SK-N-SH treated with all-trans-retinoic acid at 6 μM for 48 hours (cell line): ENCODE results near the gene ARMH4.

Experiments used
- ATAC-seq: fragments of 200-7000 bp; cut with Tn5 transposase; 3 replicates; pipeline ENCODE4 v1.9.1; 2020; ENCODE audit warnings: mild to moderate bottlenecking, moderate library complexity
- ARNTL ChIP-seq: fragments of 450-650 bp; formaldehyde crosslinking; IDR thresholded peaks from 2 replicates; pipeline ENCODE4 v1.5.0; 2020; ENCODE audit warnings: low read depth, mild to moderate bottlenecking, moderate library complexity, borderline replicate concordance
- CSDC2 ChIP-seq: fragments of 250-450 bp; sonication (Bioruptor Pico); IDR thresholded peaks from 2 replicates; pipeline ENCODE4 v1.5.0; 2020; ENCODE audit warnings: mild to moderate bottlenecking, moderate library complexity
- ESRRG ChIP-seq: fragments of 250-450 bp; sonication (Bioruptor Pico); IDR thresholded peaks from 2 replicates; pipeline ENCODE4 v1.6.1; 2021; ENCODE audit warnings: mild to moderate bottlenecking
- GLIS3 ChIP-seq: fragments of 250-450 bp; sonication (Bioruptor Pico); IDR thresholded peaks from 2 replicates; pipeline ENCODE4 v1.5.0; 2020; ENCODE audit warnings: mild to moderate bottlenecking, moderate library complexity
- ISL1 ChIP-seq: fragments of 250-450 bp; sonication (Bioruptor Pico); IDR thresholded peaks from 2 replicates; pipeline ENCODE4 v2.1.2; 2022; ENCODE audit warnings: mild to moderate bottlenecking, moderate library complexity
- OSR1 ChIP-seq: fragments of 250-450 bp; sonication (Bioruptor Pico); IDR thresholded peaks from 2 replicates; pipeline ENCODE4 v1.8.0; 2022; ENCODE audit warnings: moderate library complexity, mild to moderate bottlenecking, inconsistent platforms
- PPARA ChIP-seq: fragments of 250-450 bp; sonication (Bioruptor Pico); IDR thresholded peaks from 2 replicates; pipeline ENCODE4 v1.5.0; 2020; ENCODE audit warnings: mild to moderate bottlenecking, borderline replicate concordance
- RARB ChIP-seq: fragments of 250-450 bp; sonication (Bioruptor Pico); IDR thresholded peaks from 2 replicates; pipeline ENCODE4 v1.8.0; 2021; ENCODE audit warnings: mild to moderate bottlenecking, moderate library complexity
- SNAI2 ChIP-seq: fragments of 250-450 bp; sonication (Bioruptor Pico); IDR thresholded peaks from 2 replicates; pipeline ENCODE4 v1.5.0; 2020; ENCODE audit warnings: mild to moderate bottlenecking, moderate library complexity
- TCF4 ChIP-seq: fragments of 250-450 bp; sonication (Bioruptor Pico); IDR thresholded peaks from 2 replicates; pipeline ENCODE4 v1.8.0; 2021; ENCODE audit warnings: mild to moderate bottlenecking, moderate library complexity, borderline replicate concordance
- TOX ChIP-seq: fragments of 250-450 bp; sonication (Bioruptor Pico); IDR thresholded peaks from 2 replicates; pipeline ENCODE4 v1.8.0; 2021; ENCODE audit warnings: mild to moderate bottlenecking, moderate library complexity, borderline replicate concordance
- ZC3H10 ChIP-seq: fragments of 250-450 bp; sonication (Bioruptor Pico); IDR thresholded peaks from 2 replicates; pipeline ENCODE4 v1.5.1; 2021; ENCODE audit warnings: mild to moderate bottlenecking, moderate library complexity
- ZFP3 ChIP-seq: fragments of 250-450 bp; sonication (Bioruptor Pico); IDR thresholded peaks from 2 replicates; pipeline ENCODE4 v1.5.0; 2020; ENCODE audit warnings: mild to moderate bottlenecking, moderate library complexity
- ZFP30 ChIP-seq: fragments of 450-650 bp; formaldehyde crosslinking; IDR thresholded peaks from 2 replicates; pipeline ENCODE4 v1.5.0; 2022; ENCODE audit warnings: mild to moderate bottlenecking, moderate library complexity
- ZNF565 ChIP-seq: fragments of 450-650 bp; formaldehyde crosslinking; conservative IDR thresholded peaks from 2 replicates; pipeline ENCODE4 v1.5.0; 2020; ENCODE audit warnings: low read depth, mild to moderate bottlenecking, moderate library complexity
- ZNF70 ChIP-seq: fragments of 450-650 bp; formaldehyde crosslinking; IDR thresholded peaks from 2 replicates; pipeline ENCODE4 v1.5.0; 2020; ENCODE audit warnings: mild to moderate bottlenecking, moderate library complexity
- TF ChIP-seq, protein P1 (sequence below): fragments of 250-450 bp; sonication (Bioruptor Pico); IDR thresholded peaks from 2 replicates; pipeline ENCODE4 v1.5.1; 2021; ENCODE audit warnings: mild to moderate bottlenecking, moderate library complexity
- TF ChIP-seq, protein P2 (sequence below): fragments of 250-450 bp; sonication (Bioruptor Pico); IDR thresholded peaks from 2 replicates; pipeline ENCODE4 v1.5.1; 2020; ENCODE audit warnings: low read depth, mild to moderate bottlenecking, moderate library complexity
- TF ChIP-seq, protein P3 (sequence below): fragments of 250-450 bp; sonication (Bioruptor Pico); IDR thresholded peaks from 2 replicates; pipeline ENCODE4 v1.8.0; 2020; ENCODE audit warnings: mild to moderate bottlenecking, moderate library complexity, borderline replicate concordance
- TF ChIP-seq, protein P4 (sequence below): fragments of 250-450 bp; sonication (Bioruptor Pico); IDR thresholded peaks from 2 replicates; pipeline ENCODE4 v1.8.0; 2021; ENCODE audit warnings: low read depth, mild to moderate bottlenecking, moderate library complexity, borderline replicate concordance

The ARMH4 gene

DNA sequence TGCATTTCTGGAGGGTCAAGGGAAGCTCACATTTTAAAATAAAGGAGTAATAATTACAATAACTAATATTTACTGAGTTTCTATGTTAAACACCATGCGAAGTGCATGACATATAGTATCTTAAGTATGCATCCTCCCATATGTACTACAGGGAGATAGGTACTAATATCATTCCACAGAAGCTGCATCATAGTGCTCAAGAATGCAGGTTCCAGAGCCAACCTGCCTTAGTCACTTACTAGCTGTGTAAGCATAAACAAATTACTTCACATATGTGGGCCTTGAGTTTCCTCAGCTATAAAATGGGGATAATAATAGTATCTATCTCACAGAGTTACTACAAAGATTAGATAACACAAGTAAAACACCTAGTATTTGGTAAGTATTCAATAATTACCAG is 18.3 kb downstream of the ARMH4 start:
- ATAC-seq: no peak
- TF ChIP-seq ZFP30 (CRISPR knock-in tag) (no peak), RARB (no peak), CSDC2 (no peak), GLIS3 (CRISPR knock-in tag) (no peak), ARNTL (CRISPR knock-in tag) (no peak), TOX (CRISPR knock-in tag) (no peak), ISL1 (CRISPR knock-in tag) (no peak), PPARA (CRISPR knock-in tag) (no peak)
- TF ChIP-seq, protein P1, sequence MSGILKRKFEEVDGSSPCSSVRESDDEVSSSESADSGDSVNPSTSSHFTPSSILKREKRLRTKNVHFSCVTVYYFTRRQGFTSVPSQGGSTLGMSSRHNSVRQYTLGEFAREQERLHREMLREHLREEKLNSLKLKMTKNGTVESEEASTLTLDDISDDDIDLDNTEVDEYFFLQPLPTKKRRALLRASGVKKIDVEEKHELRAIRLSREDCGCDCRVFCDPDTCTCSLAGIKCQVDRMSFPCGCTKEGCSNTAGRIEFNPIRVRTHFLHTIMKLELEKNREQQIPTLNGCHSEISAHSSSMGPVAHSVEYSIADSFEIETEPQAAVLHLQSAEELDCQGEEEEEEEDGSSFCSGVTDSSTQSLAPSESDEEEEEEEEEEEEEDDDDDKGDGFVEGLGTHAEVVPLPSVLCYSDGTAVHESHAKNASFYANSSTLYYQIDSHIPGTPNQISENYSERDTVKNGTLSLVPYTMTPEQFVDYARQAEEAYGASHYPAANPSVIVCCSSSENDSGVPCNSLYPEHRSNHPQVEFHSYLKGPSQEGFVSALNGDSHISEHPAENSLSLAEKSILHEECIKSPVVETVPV: no peak
- TF ChIP-seq, protein P2, sequence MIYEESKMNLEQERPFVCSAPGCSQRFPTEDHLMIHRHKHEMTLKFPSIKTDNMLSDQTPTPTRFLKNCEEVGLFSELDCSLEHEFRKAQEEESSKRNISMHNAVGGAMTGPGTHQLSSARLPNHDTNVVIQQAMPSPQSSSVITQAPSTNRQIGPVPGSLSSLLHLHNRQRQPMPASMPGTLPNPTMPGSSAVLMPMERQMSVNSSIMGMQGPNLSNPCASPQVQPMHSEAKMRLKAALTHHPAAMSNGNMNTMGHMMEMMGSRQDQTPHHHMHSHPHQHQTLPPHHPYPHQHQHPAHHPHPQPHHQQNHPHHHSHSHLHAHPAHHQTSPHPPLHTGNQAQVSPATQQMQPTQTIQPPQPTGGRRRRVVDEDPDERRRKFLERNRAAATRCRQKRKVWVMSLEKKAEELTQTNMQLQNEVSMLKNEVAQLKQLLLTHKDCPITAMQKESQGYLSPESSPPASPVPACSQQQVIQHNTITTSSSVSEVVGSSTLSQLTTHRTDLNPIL: no peak
- TF ChIP-seq, protein P3, sequence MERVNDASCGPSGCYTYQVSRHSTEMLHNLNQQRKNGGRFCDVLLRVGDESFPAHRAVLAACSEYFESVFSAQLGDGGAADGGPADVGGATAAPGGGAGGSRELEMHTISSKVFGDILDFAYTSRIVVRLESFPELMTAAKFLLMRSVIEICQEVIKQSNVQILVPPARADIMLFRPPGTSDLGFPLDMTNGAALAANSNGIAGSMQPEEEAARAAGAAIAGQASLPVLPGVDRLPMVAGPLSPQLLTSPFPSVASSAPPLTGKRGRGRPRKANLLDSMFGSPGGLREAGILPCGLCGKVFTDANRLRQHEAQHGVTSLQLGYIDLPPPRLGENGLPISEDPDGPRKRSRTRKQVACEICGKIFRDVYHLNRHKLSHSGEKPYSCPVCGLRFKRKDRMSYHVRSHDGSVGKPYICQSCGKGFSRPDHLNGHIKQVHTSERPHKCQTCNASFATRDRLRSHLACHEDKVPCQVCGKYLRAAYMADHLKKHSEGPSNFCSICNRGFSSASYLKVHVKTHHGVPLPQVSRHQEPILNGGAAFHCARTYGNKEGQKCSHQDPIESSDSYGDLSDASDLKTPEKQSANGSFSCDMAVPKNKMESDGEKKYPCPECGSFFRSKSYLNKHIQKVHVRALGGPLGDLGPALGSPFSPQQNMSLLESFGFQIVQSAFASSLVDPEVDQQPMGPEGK (CRISPR knock-in tag): no peak
- TF ChIP-seq, protein P4, sequence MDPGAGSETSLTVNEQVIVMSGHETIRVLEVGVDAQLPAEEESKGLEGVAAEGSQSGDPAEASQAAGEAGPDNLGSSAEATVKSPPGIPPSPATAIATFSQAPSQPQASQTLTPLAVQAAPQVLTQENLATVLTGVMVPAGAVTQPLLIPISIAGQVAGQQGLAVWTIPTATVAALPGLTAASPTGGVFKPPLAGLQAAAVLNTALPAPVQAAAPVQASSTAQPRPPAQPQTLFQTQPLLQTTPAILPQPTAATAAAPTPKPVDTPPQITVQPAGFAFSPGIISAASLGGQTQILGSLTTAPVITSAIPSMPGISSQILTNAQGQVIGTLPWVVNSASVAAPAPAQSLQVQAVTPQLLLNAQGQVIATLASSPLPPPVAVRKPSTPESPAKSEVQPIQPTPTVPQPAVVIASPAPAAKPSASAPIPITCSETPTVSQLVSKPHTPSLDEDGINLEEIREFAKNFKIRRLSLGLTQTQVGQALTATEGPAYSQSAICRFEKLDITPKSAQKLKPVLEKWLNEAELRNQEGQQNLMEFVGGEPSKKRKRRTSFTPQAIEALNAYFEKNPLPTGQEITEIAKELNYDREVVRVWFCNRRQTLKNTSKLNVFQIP: no peak

DNA sequence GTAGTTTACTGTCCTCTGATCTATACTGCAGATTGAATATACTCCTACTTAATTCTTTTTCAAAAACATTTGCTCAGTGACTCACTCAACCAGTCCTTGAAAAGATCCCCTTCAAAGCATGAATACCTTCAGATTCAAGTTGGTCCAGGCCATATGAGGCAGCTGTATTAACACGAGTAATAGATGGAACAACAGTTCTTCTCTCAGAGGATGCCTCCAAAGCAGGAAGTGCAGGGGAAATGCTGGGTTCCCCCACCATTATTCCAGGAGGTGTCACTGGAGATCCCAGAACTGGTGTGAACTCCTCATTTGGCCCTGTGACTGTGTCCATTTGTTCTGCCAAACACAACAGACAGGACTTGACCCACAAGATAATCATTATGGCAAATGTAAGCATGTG is 20.6 kb downstream of the ARMH4 start:
- no peak for ATAC-seq
- TF ChIP-seq RARB: no peak
- TF ChIP-seq, protein P2: no peak
- TF ChIP-seq ISL1 (CRISPR knock-in tag): no peak
- no peak for TF ChIP-seq TOX (CRISPR knock-in tag)
- TF ChIP-seq, protein P1: no peak
- TF ChIP-seq ESRRG (CRISPR knock-in tag): no peak
- no peak for TF ChIP-seq ZNF70
- no peak for TF ChIP-seq GLIS3 (CRISPR knock-in tag)

DNA sequence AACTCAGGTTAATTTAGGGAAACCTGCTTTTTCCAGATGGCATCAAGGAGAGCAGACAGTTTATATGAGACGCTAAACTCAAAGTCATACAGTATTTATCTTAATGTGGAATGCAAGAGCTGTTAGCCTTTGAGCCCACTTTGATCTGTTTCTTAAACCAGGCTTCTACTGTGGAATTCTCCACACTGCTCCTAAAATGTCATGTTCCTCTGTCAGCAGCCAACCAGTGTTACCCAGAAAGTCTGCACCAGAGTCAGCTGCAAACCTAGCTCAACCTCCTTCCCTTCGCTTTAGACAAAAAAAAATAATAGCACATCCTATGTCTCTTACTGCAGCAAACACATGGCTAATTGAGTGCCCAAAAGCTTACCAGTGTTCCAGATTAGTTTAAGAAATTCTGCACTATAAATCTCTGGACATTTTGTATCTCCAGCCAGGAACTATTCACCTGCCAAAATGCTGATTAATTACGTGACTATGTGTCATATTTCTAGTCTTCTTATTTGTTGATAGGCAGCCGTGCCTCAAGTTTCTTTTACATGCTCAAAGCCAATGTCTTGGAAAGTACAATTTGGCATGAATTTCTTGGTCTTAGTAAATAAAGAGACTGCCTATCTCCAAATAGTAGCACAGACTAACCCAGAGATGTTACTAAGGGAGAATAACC is 21.8 kb downstream of the ARMH4 start:
- TF ChIP-seq, protein P1: no peak
- TF ChIP-seq ISL1 (CRISPR knock-in tag) (no peak), SNAI2 (no peak), OSR1 (CRISPR knock-in tag) (no peak), ZC3H10 (CRISPR knock-in tag) (no peak), GLIS3 (CRISPR knock-in tag) (no peak), TOX (CRISPR knock-in tag) (no peak), ZFP3 (CRISPR knock-in tag) (no peak), PPARA (CRISPR knock-in tag) (no peak), ZNF565 (CRISPR knock-in tag) (no peak), TCF4 (CRISPR knock-in tag) (no peak)
- TF ChIP-seq, protein P4: no peak
- TF ChIP-seq, protein P2: no peak
- no peak for ATAC-seq
